Neural cell (in vitro differentiated cells): Measurements from ENCODE around the gene CLDND2.

ENCODE experiments used
- EZH2 ChIP-seq: fragments of 200-600, 300-800 bp; shearing (Covaris generic), sonication (generic); IDR thresholded peaks from 2 replicates; pipeline ENCODE4 v1.6.1; 2014; ENCODE audit warnings: antibody characterized with exemption, low read length, borderline replicate concordance, mild to moderate bottlenecking; ENCODE audit not compliant: insufficient read depth, poor library complexity, severe bottlenecking
- POLR2AphosphoS5 ChIP-seq: IDR thresholded peaks from 2 replicates; pipeline ENCODE4 v1.6.1; 2012
- RAD21 ChIP-seq: fragments of 450-650 bp; conservative IDR thresholded peaks from 2 replicates; pipeline ENCODE4 v1.6.1; 2014; ENCODE audit warnings: antibody characterized with exemption, mild to moderate bottlenecking, moderate library complexity
- TAF1 ChIP-seq: IDR thresholded peaks from 2 replicates; pipeline ENCODE4 v1.6.1; 2012; ENCODE audit warnings: low read depth
- TF ChIP-seq, protein P1 (sequence below): fragments of 450-650 bp; IDR thresholded peaks from 2 replicates; pipeline ENCODE4 v1.5.1; 2014; ENCODE audit warnings: antibody characterized with exemption, mild to moderate bottlenecking, moderate library complexity; ENCODE audit not compliant: poor library complexity, severe bottlenecking
- TF ChIP-seq, protein P2 (sequence below): IDR thresholded peaks from 2 replicates; pipeline ENCODE4 v1.6.1; 2012; ENCODE audit warnings: borderline replicate concordance

DNA sequence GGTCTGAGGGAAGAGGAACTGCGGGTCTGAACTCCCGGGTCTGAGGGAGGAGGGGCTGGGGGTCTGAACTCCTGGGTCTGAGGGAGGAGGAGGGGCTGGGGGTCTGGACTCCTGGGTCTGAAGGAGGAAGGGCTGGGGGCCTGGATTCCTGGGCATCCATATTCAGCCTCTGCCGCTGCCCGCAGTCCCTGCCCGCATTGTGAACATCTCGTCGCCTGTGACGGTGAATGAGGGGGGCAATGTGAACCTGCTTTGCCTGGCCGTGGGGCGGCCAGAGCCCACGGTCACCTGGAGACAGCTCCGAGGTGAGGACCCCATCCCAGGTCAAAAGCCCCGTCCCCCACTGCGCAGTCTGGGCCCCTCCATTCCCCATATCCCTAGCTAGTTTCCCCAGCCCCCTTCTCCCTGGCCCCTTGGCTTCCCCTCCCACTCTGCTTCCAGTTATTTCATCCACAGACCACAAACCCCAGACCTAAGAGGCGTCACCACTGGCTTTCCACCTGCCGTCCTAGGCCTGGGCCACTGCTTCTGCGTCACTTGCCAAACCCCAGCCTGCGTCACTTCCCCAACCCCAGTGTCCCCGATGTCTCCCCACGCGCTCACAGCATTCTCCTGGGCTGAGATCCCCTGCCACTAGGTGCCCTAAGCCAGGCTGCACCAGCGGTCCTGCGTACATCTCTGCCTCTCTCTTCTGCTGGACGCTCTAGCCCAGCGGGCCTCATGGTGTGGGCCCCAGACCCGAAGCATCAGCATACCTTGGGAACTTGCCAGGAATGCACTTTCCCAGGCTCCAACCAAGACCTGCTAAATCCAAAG is 43.4 kb downstream of the CLDND2 start:
- TF ChIP-seq, protein P1, sequence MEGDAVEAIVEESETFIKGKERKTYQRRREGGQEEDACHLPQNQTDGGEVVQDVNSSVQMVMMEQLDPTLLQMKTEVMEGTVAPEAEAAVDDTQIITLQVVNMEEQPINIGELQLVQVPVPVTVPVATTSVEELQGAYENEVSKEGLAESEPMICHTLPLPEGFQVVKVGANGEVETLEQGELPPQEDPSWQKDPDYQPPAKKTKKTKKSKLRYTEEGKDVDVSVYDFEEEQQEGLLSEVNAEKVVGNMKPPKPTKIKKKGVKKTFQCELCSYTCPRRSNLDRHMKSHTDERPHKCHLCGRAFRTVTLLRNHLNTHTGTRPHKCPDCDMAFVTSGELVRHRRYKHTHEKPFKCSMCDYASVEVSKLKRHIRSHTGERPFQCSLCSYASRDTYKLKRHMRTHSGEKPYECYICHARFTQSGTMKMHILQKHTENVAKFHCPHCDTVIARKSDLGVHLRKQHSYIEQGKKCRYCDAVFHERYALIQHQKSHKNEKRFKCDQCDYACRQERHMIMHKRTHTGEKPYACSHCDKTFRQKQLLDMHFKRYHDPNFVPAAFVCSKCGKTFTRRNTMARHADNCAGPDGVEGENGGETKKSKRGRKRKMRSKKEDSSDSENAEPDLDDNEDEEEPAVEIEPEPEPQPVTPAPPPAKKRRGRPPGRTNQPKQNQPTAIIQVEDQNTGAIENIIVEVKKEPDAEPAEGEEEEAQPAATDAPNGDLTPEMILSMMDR, result no peak
- no peak for TF ChIP-seq EZH2
- no peak for TF ChIP-seq POLR2AphosphoS5
- TF ChIP-seq, protein P2, sequence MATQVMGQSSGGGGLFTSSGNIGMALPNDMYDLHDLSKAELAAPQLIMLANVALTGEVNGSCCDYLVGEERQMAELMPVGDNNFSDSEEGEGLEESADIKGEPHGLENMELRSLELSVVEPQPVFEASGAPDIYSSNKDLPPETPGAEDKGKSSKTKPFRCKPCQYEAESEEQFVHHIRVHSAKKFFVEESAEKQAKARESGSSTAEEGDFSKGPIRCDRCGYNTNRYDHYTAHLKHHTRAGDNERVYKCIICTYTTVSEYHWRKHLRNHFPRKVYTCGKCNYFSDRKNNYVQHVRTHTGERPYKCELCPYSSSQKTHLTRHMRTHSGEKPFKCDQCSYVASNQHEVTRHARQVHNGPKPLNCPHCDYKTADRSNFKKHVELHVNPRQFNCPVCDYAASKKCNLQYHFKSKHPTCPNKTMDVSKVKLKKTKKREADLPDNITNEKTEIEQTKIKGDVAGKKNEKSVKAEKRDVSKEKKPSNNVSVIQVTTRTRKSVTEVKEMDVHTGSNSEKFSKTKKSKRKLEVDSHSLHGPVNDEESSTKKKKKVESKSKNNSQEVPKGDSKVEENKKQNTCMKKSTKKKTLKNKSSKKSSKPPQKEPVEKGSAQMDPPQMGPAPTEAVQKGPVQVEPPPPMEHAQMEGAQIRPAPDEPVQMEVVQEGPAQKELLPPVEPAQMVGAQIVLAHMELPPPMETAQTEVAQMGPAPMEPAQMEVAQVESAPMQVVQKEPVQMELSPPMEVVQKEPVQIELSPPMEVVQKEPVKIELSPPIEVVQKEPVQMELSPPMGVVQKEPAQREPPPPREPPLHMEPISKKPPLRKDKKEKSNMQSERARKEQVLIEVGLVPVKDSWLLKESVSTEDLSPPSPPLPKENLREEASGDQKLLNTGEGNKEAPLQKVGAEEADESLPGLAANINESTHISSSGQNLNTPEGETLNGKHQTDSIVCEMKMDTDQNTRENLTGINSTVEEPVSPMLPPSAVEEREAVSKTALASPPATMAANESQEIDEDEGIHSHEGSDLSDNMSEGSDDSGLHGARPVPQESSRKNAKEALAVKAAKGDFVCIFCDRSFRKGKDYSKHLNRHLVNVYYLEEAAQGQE, result no peak
- TF ChIP-seq TAF1, result no peak
- TF ChIP-seq RAD21, result no peak
